HG03378 (cell line): ENCODE measurements around the gene ABCG2.
"Not testable (repeated sequence)": the region's sequence is repeated elsewhere in the genome, so short reads cannot be mapped to it uniquely, and the experiment has no call there.

Experiments used
- ATAC-seq: cut with Tn5 transposase; IDR thresholded peaks from one replicate; pipeline ENCODE4 v1.9.1; 2021; ENCODE audit warnings: mild to moderate bottlenecking, moderate library complexity; ENCODE audit not compliant: unreplicated experiment

ABCG2 gene

GRCh38 chr4:88169298-88169697 lies 10.9 kb upstream of the ABCG2 start:
- ATAC-seq: no peak

- no peak for ATAC-seq
Measured at GRCh38 chr4:88166608-88167007, 8.2 kb upstream of the ABCG2 start.

- ATAC-seq: no peak
Measured at GRCh38 chr4:88163336-88163735, 4.9 kb upstream of the ABCG2 start.

- ATAC-seq: no peak
Measured at GRCh38 chr4:88162626-88163025, 4.2 kb upstream of the ABCG2 start.

GRCh38 chr4:88159229-88159725 lies 838 bp upstream of the ABCG2 start:
- ATAC-seq: no peak

GRCh38 chr4:88158038-88158488 lies 376 bp downstream of the ABCG2 start:
- ATAC-seq: peak; percentile 49

GRCh38 chr4:88152331-88152730 lies 6.1 kb downstream of the ABCG2 start:
- not testable (repeated sequence) for ATAC-seq

- no peak for ATAC-seq
Measured at GRCh38 chr4:88148560-88148959, 9.9 kb downstream of the ABCG2 start.

GRCh38 chr4:88147799-88148217 lies 10.6 kb downstream of the ABCG2 start:
- no peak for ATAC-seq

- ATAC-seq: no peak
Measured at GRCh38 chr4:88146891-88147290, 11.5 kb downstream of the ABCG2 start.

GRCh38 chr4:88144866-88145300 lies 13.6 kb downstream of the ABCG2 start:
- no peak for ATAC-seq

- ATAC-seq: no peak
Measured at GRCh38 chr4:88144048-88144447, 14.4 kb downstream of the ABCG2 start.

- no peak for ATAC-seq
Measured at GRCh38 chr4:88143504-88143903, 14.9 kb downstream of the ABCG2 start.

- no peak for ATAC-seq
Measured at GRCh38 chr4:88138561-88138960, 19.9 kb downstream of the ABCG2 start.

GRCh38 chr4:88137112-88137511 lies 21.3 kb downstream of the ABCG2 start:
- no peak for ATAC-seq

GRCh38 chr4:88136249-88136648 lies 22.2 kb downstream of the ABCG2 start:
- ATAC-seq: no peak

GRCh38 chr4:88135356-88135663 lies 23.1 kb downstream of the ABCG2 start:
- no peak for ATAC-seq

GRCh38 chr4:88134536-88135355 lies 23.7 kb downstream of the ABCG2 start:
- no peak for ATAC-seq

GRCh38 chr4:88134111-88134510 lies 24.3 kb downstream of the ABCG2 start:
- no peak for ATAC-seq

- ATAC-seq: no peak
Measured at GRCh38 chr4:88130544-88131305, 27.7 kb downstream of the ABCG2 start.

- no peak for ATAC-seq
Measured at GRCh38 chr4:88130003-88130402, 28.4 kb downstream of the ABCG2 start.

GRCh38 chr4:88122260-88122659 lies 36.2 kb downstream of the ABCG2 start:
- not testable (repeated sequence) for ATAC-seq
